ENCODE results near the gene WDR12. TPM values are rescaled to one million over a fixed set of nuclear protein-coding genes. Genes with fewer than 3 reads are reported as not detected.
A peak's percentile ranks its signal among the peaks of the same experiment; 100 is the strongest.

Gene WDR12
- total and polyA plus RNA-seq, 9 of the 15 experiments (the other 6 are each of a cell fraction or from before 2014, with no cell fraction given): 109 to 554 (median 174) TPM

DNA sequence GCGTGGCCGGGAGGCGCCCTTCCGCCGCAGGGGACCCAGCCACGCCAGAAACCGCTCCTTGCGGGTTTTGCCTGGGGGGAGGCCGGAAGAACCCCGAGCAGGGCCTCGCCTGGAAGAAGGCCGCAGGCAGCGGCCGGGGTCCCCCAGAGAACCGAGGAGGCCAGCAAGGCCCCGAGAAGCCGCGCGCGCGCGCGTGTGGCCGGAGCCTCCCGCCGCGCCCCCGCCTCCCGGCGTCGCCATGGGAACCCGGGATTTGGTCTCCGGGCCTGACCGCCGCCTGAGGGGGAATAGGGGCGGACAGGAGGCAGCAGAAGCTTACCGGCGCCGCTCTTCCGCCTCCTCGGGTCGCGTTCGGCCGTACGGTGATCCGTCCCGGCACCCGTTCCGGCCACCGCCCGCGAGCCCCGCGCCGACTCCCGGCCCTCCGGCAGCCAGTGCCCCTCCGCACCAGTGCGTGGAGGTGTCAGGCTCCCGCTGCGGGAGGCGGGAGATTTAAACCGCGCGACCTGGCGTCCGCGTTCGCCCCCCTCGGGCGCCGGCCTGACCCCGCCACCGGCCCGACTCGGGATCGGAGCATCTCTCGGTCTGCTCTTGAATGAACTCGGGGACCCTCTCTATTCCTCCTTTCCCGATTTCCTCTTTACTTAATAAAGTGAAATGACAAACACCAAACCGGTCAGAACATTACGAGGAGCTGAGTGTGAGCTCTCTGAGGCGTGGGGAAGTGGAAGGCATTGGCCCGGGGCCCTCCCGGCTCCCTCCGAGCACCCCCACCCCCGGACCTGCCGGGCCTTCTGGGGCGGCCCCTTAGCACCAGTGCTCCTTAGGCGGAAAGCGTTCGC, 40.0 kb downstream of the WDR12 start, which contains the start of gene ICA1L (continued):
- TF ChIP-seq, protein P1, sequence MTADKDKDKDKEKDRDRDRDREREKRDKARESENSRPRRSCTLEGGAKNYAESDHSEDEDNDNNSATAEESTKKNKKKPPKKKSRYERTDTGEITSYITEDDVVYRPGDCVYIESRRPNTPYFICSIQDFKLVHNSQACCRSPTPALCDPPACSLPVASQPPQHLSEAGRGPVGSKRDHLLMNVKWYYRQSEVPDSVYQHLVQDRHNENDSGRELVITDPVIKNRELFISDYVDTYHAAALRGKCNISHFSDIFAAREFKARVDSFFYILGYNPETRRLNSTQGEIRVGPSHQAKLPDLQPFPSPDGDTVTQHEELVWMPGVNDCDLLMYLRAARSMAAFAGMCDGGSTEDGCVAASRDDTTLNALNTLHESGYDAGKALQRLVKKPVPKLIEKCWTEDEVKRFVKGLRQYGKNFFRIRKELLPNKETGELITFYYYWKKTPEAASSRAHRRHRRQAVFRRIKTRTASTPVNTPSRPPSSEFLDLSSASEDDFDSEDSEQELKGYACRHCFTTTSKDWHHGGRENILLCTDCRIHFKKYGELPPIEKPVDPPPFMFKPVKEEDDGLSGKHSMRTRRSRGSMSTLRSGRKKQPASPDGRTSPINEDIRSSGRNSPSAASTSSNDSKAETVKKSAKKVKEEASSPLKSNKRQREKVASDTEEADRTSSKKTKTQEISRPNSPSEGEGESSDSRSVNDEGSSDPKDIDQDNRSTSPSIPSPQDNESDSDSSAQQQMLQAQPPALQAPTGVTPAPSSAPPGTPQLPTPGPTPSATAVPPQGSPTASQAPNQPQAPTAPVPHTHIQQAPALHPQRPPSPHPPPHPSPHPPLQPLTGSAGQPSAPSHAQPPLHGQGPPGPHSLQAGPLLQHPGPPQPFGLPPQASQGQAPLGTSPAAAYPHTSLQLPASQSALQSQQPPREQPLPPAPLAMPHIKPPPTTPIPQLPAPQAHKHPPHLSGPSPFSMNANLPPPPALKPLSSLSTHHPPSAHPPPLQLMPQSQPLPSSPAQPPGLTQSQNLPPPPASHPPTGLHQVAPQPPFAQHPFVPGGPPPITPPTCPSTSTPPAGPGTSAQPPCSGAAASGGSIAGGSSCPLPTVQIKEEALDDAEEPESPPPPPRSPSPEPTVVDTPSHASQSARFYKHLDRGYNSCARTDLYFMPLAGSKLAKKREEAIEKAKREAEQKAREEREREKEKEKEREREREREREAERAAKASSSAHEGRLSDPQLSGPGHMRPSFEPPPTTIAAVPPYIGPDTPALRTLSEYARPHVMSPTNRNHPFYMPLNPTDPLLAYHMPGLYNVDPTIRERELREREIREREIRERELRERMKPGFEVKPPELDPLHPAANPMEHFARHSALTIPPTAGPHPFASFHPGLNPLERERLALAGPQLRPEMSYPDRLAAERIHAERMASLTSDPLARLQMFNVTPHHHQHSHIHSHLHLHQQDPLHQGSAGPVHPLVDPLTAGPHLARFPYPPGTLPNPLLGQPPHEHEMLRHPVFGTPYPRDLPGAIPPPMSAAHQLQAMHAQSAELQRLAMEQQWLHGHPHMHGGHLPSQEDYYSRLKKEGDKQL (CRISPR knock-in tag; IDR thresholded peaks at IDR 0.05; ENCODE audit: borderline replicate concordance): no peak
- TF ChIP-seq ZNF583 (CRISPR knock-in tag; IDR thresholded peaks at IDR 0.05) (no peak), ZBTB49 (CRISPR knock-in tag; IDR thresholded peaks at IDR 0.05; ENCODE audit: borderline replicate concordance) (no peak), ZNF766 (CRISPR knock-in tag; conservative IDR thresholded peaks at IDR 0.05) (no peak), ETV6 (IDR thresholded peaks at IDR 0.05; ENCODE audit: borderline replicate concordance in 1 of 2, low read depth in 2 of 2, low read length in 1 of 2) (no peak), ETV6 (CRISPR knock-in tag; IDR thresholded peaks at IDR 0.05; ENCODE audit: borderline replicate concordance) (no peak), XRCC4 (IDR thresholded peaks at IDR 0.05; ENCODE audit: extremely low read depth, insufficient read depth, insufficient read length) (no peak), FIP1L1 (IDR thresholded peaks at IDR 0.05; ENCODE audit: low read depth, low read length, poor library complexity, severe bottlenecking) (peak; percentile 30), SREBF1 (IDR thresholded peaks at IDR 0.05; ENCODE audit: borderline replicate concordance, low read depth, low read length) (no peak), ZNF644 (tag; IDR thresholded peaks at IDR 0.05; ENCODE audit: low read depth) (no peak), MED1 (CRISPR knock-in tag; IDR thresholded peaks at IDR 0.05; ENCODE audit: borderline replicate concordance) (no peak), HDAC3 (IDR thresholded peaks at IDR 0.05; ENCODE audit: borderline replicate concordance, partially characterized antibody) (no peak)
- TF ChIP-seq, protein P2, sequence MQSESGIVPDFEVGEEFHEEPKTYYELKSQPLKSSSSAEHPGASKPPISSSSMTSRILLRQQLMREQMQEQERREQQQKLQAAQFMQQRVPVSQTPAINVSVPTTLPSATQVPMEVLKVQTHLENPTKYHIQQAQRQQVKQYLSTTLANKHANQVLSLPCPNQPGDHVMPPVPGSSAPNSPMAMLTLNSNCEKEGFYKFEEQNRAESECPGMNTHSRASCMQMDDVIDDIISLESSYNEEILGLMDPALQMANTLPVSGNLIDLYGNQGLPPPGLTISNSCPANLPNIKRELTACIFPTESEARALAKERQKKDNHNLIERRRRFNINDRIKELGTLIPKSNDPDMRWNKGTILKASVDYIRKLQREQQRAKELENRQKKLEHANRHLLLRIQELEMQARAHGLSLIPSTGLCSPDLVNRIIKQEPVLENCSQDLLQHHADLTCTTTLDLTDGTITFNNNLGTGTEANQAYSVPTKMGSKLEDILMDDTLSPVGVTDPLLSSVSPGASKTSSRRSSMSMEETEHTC (IDR thresholded peaks at IDR 0.05): no peak
- TF ChIP-seq, protein P3, sequence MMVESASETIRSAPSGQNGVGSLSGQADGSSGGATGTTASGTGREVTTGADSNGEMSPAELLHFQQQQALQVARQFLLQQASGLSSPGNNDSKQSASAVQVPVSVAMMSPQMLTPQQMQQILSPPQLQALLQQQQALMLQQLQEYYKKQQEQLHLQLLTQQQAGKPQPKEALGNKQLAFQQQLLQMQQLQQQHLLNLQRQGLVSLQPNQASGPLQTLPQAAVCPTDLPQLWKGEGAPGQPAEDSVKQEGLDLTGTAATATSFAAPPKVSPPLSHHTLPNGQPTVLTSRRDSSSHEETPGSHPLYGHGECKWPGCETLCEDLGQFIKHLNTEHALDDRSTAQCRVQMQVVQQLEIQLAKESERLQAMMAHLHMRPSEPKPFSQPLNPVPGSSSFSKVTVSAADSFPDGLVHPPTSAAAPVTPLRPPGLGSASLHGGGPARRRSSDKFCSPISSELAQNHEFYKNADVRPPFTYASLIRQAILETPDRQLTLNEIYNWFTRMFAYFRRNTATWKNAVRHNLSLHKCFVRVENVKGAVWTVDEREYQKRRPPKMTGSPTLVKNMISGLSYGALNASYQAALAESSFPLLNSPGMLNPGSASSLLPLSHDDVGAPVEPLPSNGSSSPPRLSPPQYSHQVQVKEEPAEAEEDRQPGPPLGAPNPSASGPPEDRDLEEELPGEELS (CRISPR knock-in tag; IDR thresholded peaks at IDR 0.05; ENCODE audit: borderline replicate concordance): no peak

Data from K562 (cell line).